ENCODE measurements around the gene COG6. TPM values are rescaled to one million over a fixed set of nuclear protein-coding genes. Genes with fewer than 3 reads are reported as not detected.

COG6 gene
- total and polyA plus RNA-seq, 7 donors = 4.3 to 26.4 (median 9.8) TPM

- no peak for TF ChIP-seq CTCF (IDR thresholded peaks at IDR 0.05)
- DNase-seq (no peak), ATAC-seq (no peak)
- intact Hi-C loops (cut with DNase I) = no loop called here
- Histone ChIP-seq H3K4me3 (no peak overlapping the region), H3K27me3 (ENCODE audit: insufficient read depth in 3 of 3, low read length in 2 of 3) (peaks cover 0 to 5% (median 0%) of the 10 kb centered on the region in 3 donors), H3K4me1 (no peaks in the 10 kb centered on the region), H3K9me3 (peaks cover 7% of the 10 kb centered on the region), H3K27ac (no peak overlapping the region), H3K36me3 (ENCODE audit: insufficient read depth in 1 of 2, low read depth in 1 of 2) (no peaks in the 10 kb centered on the region)
- WGBS, 3 donors = 85 to 86% (median 85%) methylated on average over 1 of the region's 1 CpG
Observed at GRCh38 chr13:39635564-39635963, 19.9 kb upstream of the COG6 start.

GRCh38 chr13:39637890-39638289 lies 17.6 kb upstream of the COG6 start:
- 90 to 95% (median 95%) methylated on average over 3 of the region's 3 CpGs for WGBS, 3 donors
- Histone ChIP-seq H3K4me3 (no peak overlapping the region), H3K27me3 (ENCODE audit: insufficient read depth in 3 of 3, low read length in 2 of 3) (peaks cover 0 to 8% (median 0%) of the 10 kb centered on the region in 3 donors), H3K27ac (no peak overlapping the region), H3K9me3 (no peaks in the 10 kb centered on the region), H3K4me1 (no peaks in the 10 kb centered on the region), H3K36me3 (ENCODE audit: insufficient read depth in 1 of 2, low read depth in 1 of 2) (no peaks in the 10 kb centered on the region)
- intact Hi-C loops (cut with DNase I) = no loop called here
- ATAC-seq = no peak
- no peak for DNase-seq
- no peak for TF ChIP-seq CTCF (IDR thresholded peaks at IDR 0.05)

GRCh38 chr13:39641645-39642044 lies 13.8 kb upstream of the COG6 start:
- H3K4me1 ChIP-seq = no peaks in the 10 kb centered on the region
- intact Hi-C loops (cut with DNase I) = no loop called here
- H3K36me3 ChIP-seq (ENCODE audit: insufficient read depth in 1 of 2, low read depth in 1 of 2) = no peaks in the 10 kb centered on the region
- H3K4me3 ChIP-seq = no peak overlapping the region
- WGBS, 3 donors = 84 to 100% (median 89%) methylated on average over 1 of the region's 1 CpG
- H3K27ac ChIP-seq = no peak overlapping the region
- peaks cover 0 to 4% (median 0%) of the 10 kb centered on the region in 3 donors for H3K27me3 ChIP-seq (ENCODE audit: insufficient read depth in 3 of 3, low read length in 2 of 3)
- ATAC-seq = no peak
- no peaks in the 10 kb centered on the region for H3K9me3 ChIP-seq
- no peak for DNase-seq
- no peak for TF ChIP-seq CTCF (IDR thresholded peaks at IDR 0.05)

GRCh38 chr13:39646122-39646521 lies 9.3 kb upstream of the COG6 start:
- no peaks in the 10 kb centered on the region for H3K4me1 ChIP-seq
- TF ChIP-seq CTCF (IDR thresholded peaks at IDR 0.05) = no peak
- DNase-seq (no peak), ATAC-seq (no peak)
- no peak overlapping the region for H3K4me3 ChIP-seq
- WGBS, 3 donors = 79 to 83% (median 80%) methylated on average over 4 of the region's 4 CpGs
- no peaks in the 10 kb centered on the region for H3K9me3 ChIP-seq
- no peak overlapping the region for H3K27ac ChIP-seq
- no peaks in the 10 kb centered on the region for H3K36me3 ChIP-seq (ENCODE audit: insufficient read depth in 1 of 2, low read depth in 1 of 2)
- H3K27me3 ChIP-seq (ENCODE audit: insufficient read depth in 3 of 3, low read length in 2 of 3) = no peaks in the 10 kb centered on the region
- intact Hi-C loops (cut with DNase I) = no loop called here

GRCh38 chr13:39655041-39655568 lies 357 bp upstream of the COG6 start:
- 0 to 2% (median 1%) methylated on average over 2 of the region's 2 CpGs for WGBS, 3 donors
- peak overlapping the region; percentile 54 for H3K27ac ChIP-seq
- ATAC-seq = peak in 2 of 4 donors; percentile 4 to 14

More at GRCh38 chr13:39655041-39655568, 357 bp upstream of the COG6 start:
- H3K4me1 ChIP-seq = peaks cover 7% of the 10 kb centered on the region
- peak overlapping the region; percentile 92 for H3K4me3 ChIP-seq
- peaks cover 0 to 8% of the 10 kb centered on the region in 2 donors for H3K36me3 ChIP-seq (ENCODE audit: insufficient read depth in 1 of 2, low read depth in 1 of 2)
- H3K9me3 ChIP-seq = no peaks in the 10 kb centered on the region
- H3K27me3 ChIP-seq (ENCODE audit: insufficient read depth in 3 of 3, low read length in 2 of 3) = no peaks in the 10 kb centered on the region
- TF ChIP-seq CTCF (IDR thresholded peaks at IDR 0.05) = no peak
- intact Hi-C loops (cut with DNase I) = no loop called here
- DNase-seq = no peak

Measured in psoas muscle (tissue), 8 donors.